Breast epithelium (tissue), 4 donors: ENCODE measurements around the gene HOXC10. TPM values are rescaled to one million over a fixed set of nuclear protein-coding genes. Genes with fewer than 3 reads are reported as not detected.

Source experiments
- DNase-seq, 2 donors: peaks; one replicate each; pipeline ENCODE4 v3.0.0-alpha.2; 2019; ENCODE audit warnings: low spot score in 2 of 2
- H3K27ac ChIP-seq, 2 donors: fragments of 200-600 bp; sonication (generic) in 1 of 2; one replicate each; pipeline ENCODE4 v1.5.1; 2016 to 2019; ENCODE audit warnings: mild to moderate bottlenecking in 1 of 2
- H3K27me3 ChIP-seq, 2 donors: fragments of 200-600 bp; sonication (generic) in 1 of 2; one replicate each; pipeline versions ENCODE4 v1.5.1 to v1.6.0; 2017 to 2019; ENCODE audit warnings: control low read depth in 1 of 2, mild to moderate bottlenecking in 1 of 2
- H3K36me3 ChIP-seq: fragments of 200-600 bp; one replicate; pipeline ENCODE4 v1.5.1; 2019
- H3K4me1 ChIP-seq, 2 donors: fragments of 200-600 bp; sonication (generic); one replicate each; pipeline ENCODE4 v1.5.1; 2016 to 2019; ENCODE audit warnings: control low read depth in 1 of 2
- H3K4me3 ChIP-seq, 3 donors: fragments of 200-600 bp; sonication (generic); 1 replicate in 2 of 3; 2 replicates in 1 of 3; pipeline ENCODE4 v1.5.1; 2016 to 2019; ENCODE audit warnings: mild to moderate bottlenecking in 3 of 3, moderate library complexity in 2 of 3
- H3K9me3 ChIP-seq, 2 donors: fragments of 200-600 bp; sonication (generic) in 1 of 2; one replicate each; pipeline ENCODE4 v1.5.1; 2016 to 2019; ENCODE audit warnings: control low read depth in 1 of 2
- POLR2A ChIP-seq: fragments of 450-650 bp; IDR thresholded peaks from one replicate; pipeline ENCODE4 v1.6.1; 2016; ENCODE audit warnings: antibody characterized with exemption, mild to moderate bottlenecking, moderate library complexity
- POLR2AphosphoS5 ChIP-seq, 3 donors: sonication (generic); formaldehyde crosslinking; IDR thresholded peaks; one replicate each; pipeline ENCODE4 v1.6.1; 2017; ENCODE audit warnings: antibody characterized with exemption in 3 of 3
- intact Hi-C: fragments of 100-400 bp; cut with DNase I; formaldehyde crosslinking; loops from one replicate; pipeline ENCODE4 v1.15.1; 2023; ENCODE audit warnings: low total_unique reads
- total RNA-seq, 3 donors: library from RNA; depleted of rRNA; stranded (reverse); fragments of >200 nt; gene quantifications; one replicate each; pipeline ENCODE4 v1.1.0, GENCODE V29; 2016
- TF ChIP-seq, protein P1 (sequence below), 3 donors: fragments of 450-650 bp; IDR thresholded peaks; one replicate each; pipeline ENCODE4 v1.5.1; 2016 to 2017; ENCODE audit warnings: antibody characterized with exemption in 3 of 3, mild to moderate bottlenecking in 3 of 3, moderate library complexity in 3 of 3

The HOXC10 gene
- total RNA-seq, 3 donors from 2014 or later, result 2.0 to 10.9 (median 4.3) TPM

DNA sequence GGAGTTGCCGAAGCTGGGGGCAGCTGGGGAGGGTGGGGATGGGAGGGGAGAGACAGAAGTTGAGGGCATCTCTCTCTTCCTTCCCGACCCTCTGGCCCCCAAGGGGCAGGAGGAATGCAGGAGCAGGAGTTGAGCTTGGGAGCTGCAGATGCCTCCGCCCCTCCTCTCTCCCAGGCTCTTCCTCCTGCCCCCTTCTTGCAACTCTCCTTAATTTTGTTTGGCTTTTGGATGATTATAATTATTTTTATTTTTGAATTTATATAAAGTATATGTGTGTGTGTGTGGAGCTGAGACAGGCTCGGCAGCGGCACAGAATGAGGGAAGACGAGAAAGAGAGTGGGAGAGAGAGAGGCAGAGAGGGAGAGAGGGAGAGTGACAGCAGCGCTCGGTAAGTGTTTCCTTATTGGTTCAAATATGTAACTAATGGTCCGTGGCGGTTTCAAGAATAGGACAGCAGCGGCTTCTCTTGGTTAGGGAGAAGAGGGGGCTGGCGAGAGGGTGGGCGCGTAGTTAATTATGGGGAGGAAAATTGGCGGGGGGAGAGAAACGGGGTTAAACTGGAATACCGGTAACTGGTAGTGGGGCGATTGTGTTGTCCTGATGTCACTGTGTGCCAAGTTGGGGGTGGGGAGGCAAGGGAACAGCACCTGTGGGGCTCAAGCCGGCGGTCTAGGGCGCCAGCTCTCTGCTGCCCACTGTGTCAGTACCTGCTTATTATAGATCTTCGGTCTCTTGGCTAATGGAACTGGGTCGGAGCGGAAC, 32.3 kb downstream of the HOXC10 start:
- H3K27me3 ChIP-seq, result no peaks in the 10 kb centered on the region
- no peaks in the 10 kb centered on the region for H3K36me3 ChIP-seq
- TF ChIP-seq, protein P1, sequence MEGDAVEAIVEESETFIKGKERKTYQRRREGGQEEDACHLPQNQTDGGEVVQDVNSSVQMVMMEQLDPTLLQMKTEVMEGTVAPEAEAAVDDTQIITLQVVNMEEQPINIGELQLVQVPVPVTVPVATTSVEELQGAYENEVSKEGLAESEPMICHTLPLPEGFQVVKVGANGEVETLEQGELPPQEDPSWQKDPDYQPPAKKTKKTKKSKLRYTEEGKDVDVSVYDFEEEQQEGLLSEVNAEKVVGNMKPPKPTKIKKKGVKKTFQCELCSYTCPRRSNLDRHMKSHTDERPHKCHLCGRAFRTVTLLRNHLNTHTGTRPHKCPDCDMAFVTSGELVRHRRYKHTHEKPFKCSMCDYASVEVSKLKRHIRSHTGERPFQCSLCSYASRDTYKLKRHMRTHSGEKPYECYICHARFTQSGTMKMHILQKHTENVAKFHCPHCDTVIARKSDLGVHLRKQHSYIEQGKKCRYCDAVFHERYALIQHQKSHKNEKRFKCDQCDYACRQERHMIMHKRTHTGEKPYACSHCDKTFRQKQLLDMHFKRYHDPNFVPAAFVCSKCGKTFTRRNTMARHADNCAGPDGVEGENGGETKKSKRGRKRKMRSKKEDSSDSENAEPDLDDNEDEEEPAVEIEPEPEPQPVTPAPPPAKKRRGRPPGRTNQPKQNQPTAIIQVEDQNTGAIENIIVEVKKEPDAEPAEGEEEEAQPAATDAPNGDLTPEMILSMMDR (IDR thresholded peaks at IDR 0.05), result peak in 1 of 3 donors; percentile 16
- TF ChIP-seq POLR2AphosphoS5 (IDR thresholded peaks at IDR 0.05) (no peak), POLR2A (no peak)
- peak overlapping the region; percentile 65 to 80 (median 71) for H3K4me3 ChIP-seq
- DNase-seq, result peak in 1 of 2 donors; percentile 64
- peak overlapping the region; percentile 99 for H3K27ac ChIP-seq
- peaks cover 0 to 13% of the 10 kb centered on the region in 2 donors for H3K4me1 ChIP-seq
- H3K9me3 ChIP-seq, result no peaks in the 10 kb centered on the region
- intact Hi-C loops, result no loop called here

DNA sequence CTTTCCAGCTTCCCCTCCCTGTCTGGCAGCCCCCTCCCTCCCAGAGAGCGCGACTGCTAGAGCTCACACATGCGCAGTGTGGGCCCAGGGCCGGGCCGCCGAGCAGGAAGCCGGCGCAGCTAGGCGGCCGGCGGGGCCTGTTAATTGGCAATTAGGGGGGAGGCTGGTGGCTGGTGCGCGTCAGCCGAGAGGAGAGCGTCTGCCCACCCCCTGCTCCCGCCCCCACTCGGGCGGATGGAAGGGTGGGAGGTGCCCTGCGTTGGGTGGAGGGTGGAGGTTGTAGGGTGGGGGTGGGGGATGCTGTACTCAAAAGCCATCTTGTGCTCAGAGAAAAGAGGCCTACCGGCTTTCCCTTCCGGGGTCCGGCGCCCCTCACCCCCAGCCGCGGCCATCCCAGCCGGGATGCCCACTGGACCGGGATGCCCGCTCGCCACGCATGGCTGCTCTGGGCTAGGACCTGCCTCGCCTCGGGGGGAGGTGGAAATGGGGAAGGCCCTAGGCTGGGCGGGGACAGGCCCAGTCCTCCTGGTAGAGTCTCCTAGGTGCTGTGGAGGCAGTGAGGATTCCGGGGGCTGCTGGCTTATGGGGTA, 33.0 kb downstream of the HOXC10 start:
- peak overlapping the region; percentile 99 for H3K27ac ChIP-seq

DNA sequence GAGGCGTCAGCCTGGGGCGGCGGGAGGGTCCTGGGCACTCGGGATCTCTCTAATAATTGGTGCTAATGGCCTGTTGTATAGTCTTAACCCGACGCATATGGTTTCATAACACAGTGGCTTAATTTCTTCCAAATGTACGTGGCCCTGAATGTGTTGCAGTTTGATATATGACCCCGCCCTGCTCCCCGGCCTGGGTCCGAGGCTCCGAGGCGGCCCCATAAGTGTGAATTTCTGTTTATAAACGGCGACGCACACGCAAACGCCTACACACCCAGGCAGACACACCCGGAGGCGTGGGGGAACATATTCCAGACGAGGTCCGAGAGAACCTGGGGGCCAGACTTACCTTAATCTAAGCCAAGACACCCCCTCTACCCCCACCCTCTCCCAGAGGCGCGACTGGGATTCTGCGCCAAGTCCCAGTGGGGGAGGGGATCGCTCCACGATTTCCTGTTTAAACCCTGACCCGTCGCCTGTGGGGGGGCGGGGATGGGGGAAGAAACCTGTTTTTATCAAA, 33.6 kb downstream of the HOXC10 start:
- Histone ChIP-seq H3K36me3 (no peaks in the 10 kb centered on the region), H3K4me3 (peak overlapping the region; percentile 65 to 80 (median 71)), H3K4me1 (peaks cover 0 to 13% of the 10 kb centered on the region in 2 donors), H3K27ac (peak overlapping the region; percentile 99), H3K27me3 (no peaks in the 10 kb centered on the region), H3K9me3 (no peaks in the 10 kb centered on the region)
- intact Hi-C loops, result no loop called here
- DNase-seq, result peak in 1 of 2 donors; percentile 76
- TF ChIP-seq POLR2A (no peak), POLR2AphosphoS5 (IDR thresholded peaks at IDR 0.05) (no peak)
- TF ChIP-seq, protein P1 (IDR thresholded peaks at IDR 0.05), result no peak

More for the DNA sequence above, 33.0 kb downstream of the HOXC10 start:
- Histone ChIP-seq H3K4me1 (peaks cover 0 to 13% of the 10 kb centered on the region in 2 donors), H3K4me3 (peak overlapping the region; percentile 65 to 80 (median 71)), H3K27me3 (no peaks in the 10 kb centered on the region), H3K9me3 (no peaks in the 10 kb centered on the region), H3K36me3 (no peaks in the 10 kb centered on the region)
- intact Hi-C loops, result no loop called here
- peak; percentile 51 to 84 (median 78) for TF ChIP-seq POLR2AphosphoS5 (IDR thresholded peaks at IDR 0.05)
- TF ChIP-seq, protein P1 (IDR thresholded peaks at IDR 0.05), result peak in 1 of 3 donors; percentile 9
- TF ChIP-seq POLR2A, result peak; percentile 8
- DNase-seq, result peak; percentile 79 to 92

DNA sequence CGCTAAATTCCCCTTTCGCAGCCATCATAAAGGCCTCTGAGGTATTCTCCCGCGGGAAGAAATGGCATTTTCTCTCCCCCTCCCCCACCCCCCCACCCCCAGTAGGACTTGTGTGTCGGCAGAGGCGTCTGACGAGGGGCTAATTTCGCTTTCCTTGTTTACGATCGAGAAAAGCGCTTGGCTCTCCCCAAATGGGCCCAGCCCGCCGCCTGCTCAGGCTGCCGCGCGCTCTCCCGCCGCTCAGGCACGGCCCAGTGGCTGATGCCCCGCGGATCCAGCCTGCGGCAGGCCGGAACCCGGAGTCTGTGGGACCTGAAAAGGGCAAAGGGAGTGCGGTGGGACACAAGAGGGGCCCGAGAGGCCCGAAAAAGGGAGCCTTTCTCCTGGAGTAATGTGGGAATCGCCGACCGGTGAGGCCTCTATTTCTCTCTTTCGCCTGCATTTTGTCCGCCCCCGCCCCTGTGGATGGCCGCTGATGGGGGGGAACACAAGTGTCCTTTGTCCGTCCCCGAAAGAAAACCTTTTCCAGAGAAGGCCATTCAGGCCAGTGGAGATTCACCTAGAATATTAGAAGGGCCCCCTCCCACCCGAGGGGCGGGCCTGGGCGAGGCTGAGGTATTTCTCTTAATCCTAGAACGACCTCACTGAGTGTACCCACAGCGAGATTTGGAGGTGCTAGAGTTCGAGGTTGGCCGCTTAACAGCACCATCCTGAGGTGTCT, 34.3 kb downstream of the HOXC10 start:
- Histone ChIP-seq H3K27ac (peak overlapping the region; percentile 99), H3K27me3 (no peaks in the 10 kb centered on the region)
- DNase-seq, result no peak

DNA sequence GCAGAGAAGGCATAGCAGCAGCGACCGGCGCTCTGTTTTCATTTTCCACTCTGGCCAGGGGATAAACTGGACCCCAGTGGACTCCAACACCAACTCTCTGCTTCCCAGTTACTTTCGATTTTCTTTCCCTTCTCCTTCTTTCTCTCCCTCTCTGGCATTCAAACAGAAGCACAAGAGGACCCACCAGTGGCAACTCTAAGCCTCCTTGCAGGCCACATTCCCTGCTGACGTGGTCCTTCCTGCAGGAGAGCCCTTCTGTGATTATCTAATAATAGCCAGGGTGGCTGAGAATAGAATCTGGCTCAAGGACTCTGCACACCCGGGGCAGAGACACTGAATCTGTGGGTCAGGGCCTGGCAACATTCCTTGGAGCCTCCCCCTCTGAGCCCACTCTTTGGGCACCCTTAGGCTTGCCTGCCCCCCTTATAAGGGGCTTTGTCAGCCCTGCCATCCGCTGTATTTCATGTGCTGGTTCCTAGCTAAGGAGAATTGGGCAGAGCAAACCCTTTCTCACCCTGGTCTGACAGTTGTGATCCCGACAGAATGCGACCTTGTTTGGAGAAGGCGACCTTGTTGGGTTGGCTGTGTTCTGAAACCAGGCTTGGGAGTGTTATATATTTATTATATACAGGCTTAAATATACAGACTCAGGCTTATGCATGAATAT, 35.1 kb downstream of the HOXC10 start:
- H3K36me3 ChIP-seq, result no peaks in the 10 kb centered on the region
- TF ChIP-seq, protein P1 (IDR thresholded peaks at IDR 0.05), result no peak
- TF ChIP-seq POLR2AphosphoS5 (IDR thresholded peaks at IDR 0.05) (no peak), POLR2A (no peak)
- H3K4me3 ChIP-seq, result peak overlapping the region; percentile 65 to 80 (median 71)
- no peak for DNase-seq
- peak overlapping the region; percentile 99 for H3K27ac ChIP-seq
- no peaks in the 10 kb centered on the region for H3K27me3 ChIP-seq
- H3K9me3 ChIP-seq, result no peaks in the 10 kb centered on the region
- intact Hi-C loops, result no loop called here
- peaks cover 0 to 16% of the 10 kb centered on the region in 2 donors for H3K4me1 ChIP-seq

More for the DNA sequence above, 34.3 kb downstream of the HOXC10 start:
- Histone ChIP-seq H3K4me3 (peak overlapping the region; percentile 65 to 80 (median 71)), H3K9me3 (no peaks in the 10 kb centered on the region), H3K36me3 (no peaks in the 10 kb centered on the region), H3K4me1 (peaks cover 0 to 13% of the 10 kb centered on the region in 2 donors)
- TF ChIP-seq POLR2AphosphoS5 (IDR thresholded peaks at IDR 0.05), result peak in 2 of 3 donors; percentile 9 to 32
- TF ChIP-seq POLR2A, result no peak
- intact Hi-C loops, result no loop called here
